ENCODE measurements around the gene NFAT5. TPM values are rescaled to one million over a fixed set of nuclear protein-coding genes. Genes with fewer than 3 reads are reported as not detected.
"Not testable (repeated sequence)": the region's sequence is repeated elsewhere in the genome, so short reads cannot be mapped to it uniquely, and the experiment has no call there.

The NFAT5 gene
- total and polyA plus RNA-seq, 5 donors, result 6.9 to 28.5 (median 19.8) TPM

GRCh38 chr16:69555867-69556266 is 9.9 kb upstream of the NFAT5 start:
- 99% methylated on average over 2 of the region's 2 CpGs for WGBS
- intact Hi-C loops (cut with DNase I), result no loop called here

GRCh38 chr16:69559164-69559563 is 6.6 kb upstream of the NFAT5 start:
- intact Hi-C loops (cut with DNase I), result no loop called here
- Histone ChIP-seq H3K4me1 (ENCODE audit: control insufficient read depth, insufficient read depth, low read length) (peaks cover 2% of the 10 kb centered on the region), H3K27me3 (ENCODE audit: control insufficient read depth, insufficient read depth) (no peaks in the 10 kb centered on the region), H3K4me3 (ENCODE audit: low read length) (no peak overlapping the region), H3K9me3 (ENCODE audit: control insufficient read depth, low read length) (no peaks in the 10 kb centered on the region), H3K27ac (ENCODE audit: low read length) (no peak overlapping the region)
- 97% methylated on average over 2 of the region's 2 CpGs for WGBS
- no peak for DNase-seq
- no peak for ATAC-seq

More at GRCh38 chr16:69555867-69556266, 9.9 kb upstream of the NFAT5 start:
- no peaks in the 10 kb centered on the region for H3K9me3 ChIP-seq (ENCODE audit: control insufficient read depth, low read length)
- ATAC-seq, result no peak
- no peaks in the 10 kb centered on the region for H3K27me3 ChIP-seq (ENCODE audit: control insufficient read depth, insufficient read depth)
- H3K27ac ChIP-seq (ENCODE audit: low read length), result no peak overlapping the region
- no peaks in the 10 kb centered on the region for H3K4me1 ChIP-seq (ENCODE audit: control insufficient read depth, insufficient read depth, low read length)
- DNase-seq, result no peak
- H3K4me3 ChIP-seq (ENCODE audit: low read length), result no peak overlapping the region

- intact Hi-C loops (cut with DNase I), result loop anchor here in 1 of 4 donors (10.0 kb wide), 1 partner anchor 77 kb away; no protein-coding TSS in a partner anchor
- not testable (repeated sequence) for ATAC-seq; H3K27ac ChIP-seq (ENCODE audit: low read length); H3K27me3 ChIP-seq (ENCODE audit: control insufficient read depth, insufficient read depth); H3K4me1 ChIP-seq (ENCODE audit: control insufficient read depth, insufficient read depth, low read length); DNase-seq; H3K9me3 ChIP-seq (ENCODE audit: control insufficient read depth, low read length); H3K4me3 ChIP-seq (ENCODE audit: low read length)
- 96% methylated on average over 2 of the region's 2 CpGs for WGBS
Observed at GRCh38 chr16:69561367-69561766, 4.4 kb upstream of the NFAT5 start.

GRCh38 chr16:69561901-69562300 is 3.9 kb upstream of the NFAT5 start:
- Histone ChIP-seq H3K4me1 (ENCODE audit: control insufficient read depth, insufficient read depth, low read length) (peaks cover 3% of the 10 kb centered on the region), H3K27ac (ENCODE audit: low read length) (no peak overlapping the region), H3K9me3 (ENCODE audit: control insufficient read depth, low read length) (no peaks in the 10 kb centered on the region), H3K27me3 (ENCODE audit: control insufficient read depth, insufficient read depth) (no peaks in the 10 kb centered on the region), H3K4me3 (ENCODE audit: low read length) (no peak overlapping the region)
- DNase-seq, result no peak
- ATAC-seq, result no peak
- intact Hi-C loops (cut with DNase I), result loop anchor here in 1 of 4 donors (10.0 kb wide), 1 partner anchor 77 kb away; no protein-coding TSS in a partner anchor

GRCh38 chr16:69562813-69563212 is 3.0 kb upstream of the NFAT5 start:
- WGBS, result 96% methylated on average over 3 of the region's 3 CpGs
- Histone ChIP-seq H3K27ac (ENCODE audit: low read length) (no peak overlapping the region), H3K27me3 (ENCODE audit: control insufficient read depth, insufficient read depth) (no peaks in the 10 kb centered on the region), H3K4me1 (ENCODE audit: control insufficient read depth, insufficient read depth, low read length) (peaks cover 4% of the 10 kb centered on the region), H3K9me3 (ENCODE audit: control insufficient read depth, low read length) (no peaks in the 10 kb centered on the region), H3K4me3 (ENCODE audit: low read length) (no peak overlapping the region)
- intact Hi-C loops (cut with DNase I), result loop anchor here in 1 of 4 donors (10.0 kb wide), 1 partner anchor 78 kb away; no protein-coding TSS in a partner anchor
- ATAC-seq (no peak), DNase-seq (no peak)

- no peak for DNase-seq
- H3K4me1 ChIP-seq (ENCODE audit: control insufficient read depth, insufficient read depth, low read length), result peaks cover 5% of the 10 kb centered on the region
- H3K9me3 ChIP-seq (ENCODE audit: control insufficient read depth, low read length), result no peaks in the 10 kb centered on the region
- H3K27ac ChIP-seq (ENCODE audit: low read length), result no peak overlapping the region
- WGBS, result 72% methylated on average over 13 of the region's 13 CpGs
- H3K27me3 ChIP-seq (ENCODE audit: control insufficient read depth, insufficient read depth), result no peaks in the 10 kb centered on the region
- ATAC-seq, result no peak
- H3K4me3 ChIP-seq (ENCODE audit: low read length), result peak overlapping the region; percentile 85
- intact Hi-C loops (cut with DNase I), result loop anchor here in 1 of 4 donors (10.0 kb wide), 1 partner anchor 79 kb away; no protein-coding TSS in a partner anchor
Observed at GRCh38 chr16:69563605-69564580, 1.9 kb upstream of the NFAT5 start.

GRCh38 chr16:69564845-69565670 is 708 bp upstream of the NFAT5 start:
- no peak for DNase-seq
- intact Hi-C loops (cut with DNase I), result loop anchor here in 2 of 4 donors (5.0 to 10.0 kb wide), 3 partner anchors 80 to 173 kb away; no protein-coding TSS in a partner anchor
- Histone ChIP-seq H3K4me1 (ENCODE audit: control insufficient read depth, insufficient read depth, low read length) (peaks cover 5% of the 10 kb centered on the region), H3K4me3 (ENCODE audit: low read length) (peak overlapping the region; percentile 85), H3K27me3 (ENCODE audit: control insufficient read depth, insufficient read depth) (no peaks in the 10 kb centered on the region), H3K9me3 (ENCODE audit: control insufficient read depth, low read length) (no peaks in the 10 kb centered on the region), H3K27ac (ENCODE audit: low read length) (peak overlapping the region; percentile 96)
- ATAC-seq, result peak in 1 of 2 donors; percentile 75
- 3% methylated on average over 31 of the region's 31 CpGs for WGBS

- H3K9me3 ChIP-seq (ENCODE audit: control insufficient read depth, low read length), result no peaks in the 10 kb centered on the region
- intact Hi-C loops (cut with DNase I), result loop anchor here in 2 of 4 donors (5.0 to 10.0 kb wide), 3 partner anchors 82 to 174 kb away; no protein-coding TSS in a partner anchor
- DNase-seq (peak; percentile 75 to 86 (median 86)), ATAC-seq (peak; percentile 70 to 78)
- under 1% methylated on average over 75 of the region's 75 CpGs for WGBS
- H3K4me1 ChIP-seq (ENCODE audit: control insufficient read depth, insufficient read depth, low read length), result peaks cover 5% of the 10 kb centered on the region
- peak overlapping the region; percentile 85 for H3K4me3 ChIP-seq (ENCODE audit: low read length)
- H3K27me3 ChIP-seq (ENCODE audit: control insufficient read depth, insufficient read depth), result no peaks in the 10 kb centered on the region
- peak overlapping the region; percentile 91 for H3K27ac ChIP-seq (ENCODE audit: low read length)
Observed at GRCh38 chr16:69566240-69566980, 644 bp downstream of the NFAT5 start.

GRCh38 chr16:69566981-69567680 is 1.4 kb downstream of the NFAT5 start:
- Histone ChIP-seq H3K4me1 (ENCODE audit: control insufficient read depth, insufficient read depth, low read length) (peaks cover 5% of the 10 kb centered on the region), H3K9me3 (ENCODE audit: control insufficient read depth, low read length) (no peaks in the 10 kb centered on the region), H3K4me3 (ENCODE audit: low read length) (peak overlapping the region; percentile 85), H3K27ac (ENCODE audit: low read length) (peak overlapping the region; percentile 91), H3K27me3 (ENCODE audit: control insufficient read depth, insufficient read depth) (no peaks in the 10 kb centered on the region)
- no peak for DNase-seq
- intact Hi-C loops (cut with DNase I), result loop anchor here in 2 of 4 donors (5.0 to 10.0 kb wide), 3 partner anchors 82 to 175 kb away; no protein-coding TSS in a partner anchor
- ATAC-seq, result peak; percentile 2 to 3
- under 1% methylated on average over 9 of the region's 9 CpGs for WGBS
